HG02610 (cell line): ENCODE measurements around the gene ETV1.
A peak's percentile ranks its signal among the peaks of the same experiment; 100 is the strongest.

Source experiments
- ATAC-seq: cut with Tn5 transposase; IDR thresholded peaks from one replicate; pipeline ENCODE4 v1.9.1; 2021; ENCODE audit warnings: mild to moderate bottlenecking, moderate library complexity; ENCODE audit not compliant: unreplicated experiment

Gene ETV1

DNA sequence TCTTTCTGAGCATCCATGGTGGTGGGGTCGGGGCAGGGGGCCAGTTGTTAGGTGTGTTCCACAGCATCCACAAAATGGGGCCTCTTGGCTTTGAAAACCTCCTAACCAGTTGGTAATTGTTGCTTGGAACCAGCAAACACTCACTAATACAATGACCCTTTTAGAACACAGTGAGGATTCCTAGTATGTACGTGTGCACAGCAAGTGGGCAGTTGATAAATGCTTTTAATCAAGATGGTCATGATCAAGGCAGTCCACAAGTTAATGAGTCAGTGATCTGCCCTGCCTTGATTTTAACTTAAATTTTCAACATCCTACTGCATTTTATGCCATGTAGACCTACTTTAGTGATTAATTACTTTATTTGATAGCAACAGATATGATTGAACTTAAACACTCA, 103.1 kb downstream of the ETV1 start:
- ATAC-seq: no peak

DNA sequence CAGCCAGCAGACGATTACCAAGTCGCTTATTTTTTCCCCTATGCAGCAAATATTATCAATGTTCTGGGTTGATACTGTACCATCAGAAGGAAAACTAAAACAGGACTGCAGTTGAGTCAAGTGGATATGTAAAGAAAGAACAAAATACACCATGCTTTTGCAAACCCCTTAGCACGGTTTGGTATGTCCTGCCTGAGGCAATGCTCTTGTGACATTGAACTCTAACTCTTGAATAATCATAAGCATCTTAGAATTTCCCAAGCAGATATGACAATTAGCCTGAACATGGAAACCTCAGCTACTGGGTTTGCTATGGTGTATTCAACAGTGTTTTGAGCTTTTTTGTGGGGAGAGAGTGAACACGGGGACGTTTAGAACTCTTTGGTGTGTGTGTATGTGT, 107.4 kb downstream of the ETV1 start:
- no peak for ATAC-seq

DNA sequence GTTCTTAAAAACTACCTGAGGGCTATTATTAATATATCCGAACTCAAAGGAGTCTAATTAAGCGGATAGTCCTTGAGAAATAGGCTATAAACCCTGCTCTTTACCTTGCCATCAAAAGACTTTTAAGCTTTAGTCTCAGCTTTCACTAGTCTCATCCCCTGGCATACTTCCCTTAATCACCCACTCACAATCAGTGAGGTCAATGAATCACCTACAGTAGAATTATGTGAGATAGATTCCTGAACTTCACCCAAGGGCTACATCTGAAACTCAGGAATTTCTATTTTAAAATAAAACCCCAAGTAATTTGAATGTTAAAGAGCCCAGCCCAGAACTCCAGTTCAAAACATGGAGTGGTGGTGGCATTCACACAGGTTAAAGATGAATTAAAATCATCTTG, 108.7 kb downstream of the ETV1 start:
- no peak for ATAC-seq

DNA sequence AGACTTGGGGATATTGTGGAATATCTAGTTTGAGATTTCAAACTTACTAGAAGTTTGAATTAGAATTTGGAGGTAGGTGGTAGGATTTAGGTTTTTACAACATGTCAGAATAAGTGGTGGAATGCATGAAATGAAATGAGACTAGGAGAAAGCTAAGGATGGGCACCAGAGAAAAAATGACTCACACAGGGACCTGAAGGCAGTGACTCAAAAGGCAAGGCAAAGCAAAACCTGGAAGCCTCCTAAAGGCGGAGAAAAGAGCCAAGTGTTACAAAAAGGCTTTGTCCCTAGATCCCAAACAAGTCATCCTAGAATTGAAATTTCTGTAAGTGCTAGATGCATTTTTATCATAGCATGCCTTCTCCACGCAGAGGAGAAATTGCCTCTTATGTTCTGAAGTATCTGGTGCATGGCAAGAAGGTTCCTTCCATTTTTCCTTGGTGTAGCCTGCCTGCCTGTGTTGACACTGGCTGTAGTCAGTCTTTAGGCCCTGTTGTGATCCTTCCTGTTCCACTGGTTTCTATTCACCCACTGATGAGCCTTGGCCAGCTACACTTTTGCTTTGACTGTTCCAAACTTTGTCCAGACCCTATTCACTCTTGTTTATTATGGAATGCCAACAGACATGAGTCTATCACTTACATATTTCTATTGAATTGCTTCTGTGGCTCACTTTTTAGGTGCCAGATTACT, 109.3 kb downstream of the ETV1 start:
- no peak for ATAC-seq

DNA sequence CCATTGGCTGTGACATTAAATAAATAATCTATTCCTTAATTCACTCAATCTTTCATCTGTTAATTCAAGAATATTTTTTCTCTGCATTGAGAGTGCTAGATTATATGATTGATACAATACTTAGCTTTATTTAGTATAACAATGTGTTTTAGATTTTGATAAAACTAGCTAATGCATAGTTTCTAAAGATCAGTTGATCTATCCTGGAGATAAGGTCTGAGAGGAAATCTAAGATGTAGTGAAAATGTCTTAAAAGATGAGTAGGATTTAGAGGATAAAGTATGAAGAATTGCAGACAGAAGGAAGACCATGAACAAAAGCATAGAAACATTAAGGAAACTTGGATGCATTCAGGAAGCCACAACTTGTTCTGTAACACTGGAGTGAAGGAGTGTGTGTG, 110.3 kb downstream of the ETV1 start:
- ATAC-seq: no peak

DNA sequence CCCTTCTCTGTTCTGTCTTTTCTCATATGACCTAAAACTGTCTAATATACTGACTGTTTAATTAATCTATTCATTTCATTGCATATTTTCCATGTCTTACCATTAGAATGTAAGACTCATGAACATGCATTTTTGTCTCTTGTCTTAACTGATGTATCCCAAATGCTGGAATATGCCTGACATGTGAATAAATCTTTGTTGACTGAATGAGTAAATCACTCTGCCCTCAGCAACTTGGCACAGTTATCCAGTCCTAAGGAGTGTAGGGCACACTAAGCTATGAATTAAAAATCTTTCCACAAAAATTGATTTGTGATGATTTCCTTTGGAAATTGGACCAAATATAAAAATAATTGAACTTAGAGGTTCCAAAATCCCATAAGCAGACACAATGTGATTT, 111.3 kb downstream of the ETV1 start:
- no peak for ATAC-seq

DNA sequence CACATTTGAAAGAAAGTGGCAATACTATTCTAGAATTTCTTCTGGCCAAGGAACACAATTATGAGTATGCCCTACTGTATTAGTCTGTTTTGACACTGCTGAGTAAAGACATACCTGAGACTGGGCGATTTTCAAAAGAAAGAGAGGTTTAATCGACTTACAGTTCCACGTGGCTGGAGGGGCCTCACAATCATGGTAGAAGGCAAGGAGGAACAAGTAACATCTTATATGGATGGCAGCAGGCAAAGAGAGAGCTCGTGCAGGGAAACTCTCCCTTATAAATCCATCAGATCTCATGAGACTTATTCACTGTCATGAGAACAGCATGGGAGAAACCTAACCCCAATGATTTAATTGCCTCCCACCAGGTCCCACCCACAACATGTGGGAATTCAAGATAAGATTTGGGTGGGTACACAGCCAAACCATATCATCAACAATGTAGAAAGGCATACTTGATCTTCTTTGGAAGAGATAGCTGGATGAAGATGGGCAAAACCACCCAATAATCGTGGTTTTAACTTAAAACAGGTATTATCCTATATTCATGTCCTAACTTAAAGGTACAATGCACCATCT, 113.9 kb downstream of the ETV1 start:
- no peak for ATAC-seq

DNA sequence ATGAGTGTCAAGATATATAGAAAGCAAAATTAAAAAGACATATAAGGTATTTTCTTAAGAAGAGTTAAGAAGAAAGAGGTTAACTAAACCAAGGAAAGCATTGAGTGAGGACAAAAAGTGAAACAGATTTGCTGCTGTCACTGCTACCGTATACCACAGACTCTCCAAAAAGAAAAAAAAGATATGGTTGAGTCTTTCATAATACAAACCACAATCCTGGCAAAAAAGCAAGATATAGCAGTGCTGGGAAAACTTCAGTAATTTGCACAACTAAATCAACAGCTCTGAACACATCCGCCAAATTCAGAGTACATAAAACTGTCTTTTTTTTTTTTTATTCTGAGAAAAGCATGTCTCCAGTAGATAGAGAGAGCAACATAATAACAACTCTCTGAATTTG, 114.7 kb downstream of the ETV1 start:
- ATAC-seq: no peak

DNA sequence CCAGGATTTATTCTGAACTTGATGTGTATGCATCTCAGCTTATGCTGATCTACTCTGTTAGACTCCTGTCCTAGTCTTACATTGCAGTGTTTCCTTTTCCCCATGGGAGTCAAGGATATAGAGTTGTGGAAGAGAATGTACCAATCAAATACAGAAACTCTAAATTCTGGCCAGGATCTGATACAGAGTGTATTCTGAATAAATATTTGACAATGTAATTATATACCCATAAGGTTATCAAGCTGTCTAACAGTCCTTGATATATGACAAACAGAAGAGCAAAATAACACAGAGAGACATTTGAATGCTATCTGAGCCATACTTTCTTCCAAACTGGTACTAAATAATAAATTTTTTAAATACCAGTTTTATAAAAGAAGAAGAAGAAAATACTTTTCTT, 116.8 kb downstream of the ETV1 start:
- ATAC-seq: no peak

DNA sequence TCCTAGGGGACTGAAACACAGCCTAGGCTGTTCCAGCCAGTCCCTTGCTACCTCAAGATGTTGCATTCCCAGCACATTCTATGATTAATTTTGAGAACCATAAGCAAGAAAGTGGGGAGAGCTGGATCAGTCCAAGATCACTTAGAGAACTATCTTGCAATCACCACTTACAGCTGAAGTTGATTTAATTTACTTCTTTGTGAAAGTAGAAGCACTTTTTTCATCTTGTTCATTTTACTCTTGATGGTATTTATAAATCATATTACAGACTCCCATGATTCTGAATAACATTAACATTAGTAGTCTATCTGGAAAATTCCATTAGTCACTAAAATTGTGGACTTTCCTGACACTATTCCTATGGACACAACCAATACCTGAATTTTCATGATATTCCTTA, 118.5 kb downstream of the ETV1 start:
- ATAC-seq: no peak

DNA sequence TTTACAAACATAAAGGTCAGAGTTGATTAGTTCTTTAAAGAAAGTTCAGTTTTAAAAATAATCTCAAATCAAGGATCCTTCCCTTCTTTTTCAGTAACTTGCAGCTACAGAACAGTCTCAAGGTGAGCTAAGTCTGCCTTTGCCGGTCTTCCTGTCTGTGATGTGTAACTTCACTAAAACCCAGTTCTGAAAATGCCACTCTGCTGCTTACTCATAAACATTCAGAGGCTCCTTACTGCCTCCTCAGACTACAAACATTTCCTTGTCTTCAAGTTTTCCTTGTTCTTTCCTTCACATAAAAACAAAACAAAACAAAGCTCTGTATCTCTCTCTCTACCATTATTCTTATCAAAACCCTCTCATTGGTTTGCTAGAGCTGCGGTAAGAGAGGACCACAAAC, 128.7 kb downstream of the ETV1 start:
- ATAC-seq: no peak

DNA sequence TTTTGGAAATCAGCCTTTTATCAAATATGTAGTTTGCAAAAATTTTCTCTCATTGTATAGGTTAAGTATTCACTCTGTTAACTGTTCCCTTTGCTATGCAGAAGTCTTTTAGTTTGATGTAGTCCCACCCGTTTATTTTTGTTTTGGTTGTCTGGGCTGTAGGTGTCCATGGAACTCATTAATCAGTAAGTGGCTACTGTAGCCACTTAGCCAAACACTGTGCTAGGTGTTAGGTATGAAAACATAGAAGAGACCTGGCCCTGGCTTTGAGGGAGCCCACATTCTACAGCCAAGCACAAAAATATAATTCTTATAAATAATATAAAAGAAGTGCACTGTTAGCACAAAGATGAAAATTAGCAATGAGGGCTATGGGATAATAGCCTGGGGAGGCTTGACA, 133.5 kb downstream of the ETV1 start:
- ATAC-seq: no peak

DNA sequence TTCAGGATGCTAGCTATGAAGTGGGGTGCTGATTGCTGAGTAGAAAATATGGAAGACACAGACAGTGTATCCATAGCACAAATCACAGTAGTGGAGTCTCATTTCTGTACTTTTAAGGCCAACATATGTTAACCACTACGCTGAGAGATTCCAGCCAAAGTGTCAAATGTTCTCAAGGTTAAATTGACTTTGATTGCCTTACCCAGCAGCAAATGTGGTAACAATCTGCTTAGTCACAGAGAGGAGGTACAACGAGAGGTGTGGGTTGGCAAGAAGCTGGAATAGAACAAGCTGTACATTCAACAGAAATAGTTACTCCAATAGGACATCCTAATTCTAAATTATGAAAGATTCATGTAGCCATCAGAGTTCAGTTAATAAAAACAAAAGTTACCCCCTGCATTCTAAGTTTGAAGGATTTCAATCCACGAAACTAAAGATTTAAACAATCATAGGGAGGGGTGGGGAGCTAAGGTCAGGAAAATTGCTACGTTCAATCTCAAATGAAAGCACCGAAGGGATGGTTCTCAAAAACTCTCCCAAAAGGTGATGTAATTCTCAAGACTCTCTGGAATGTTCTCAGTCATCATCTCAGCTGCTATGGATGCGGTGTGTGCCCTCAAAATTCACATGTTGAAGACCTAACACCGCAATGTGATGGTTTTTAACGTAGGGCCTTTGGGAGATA, 137.0 kb downstream of the ETV1 start:
- no peak for ATAC-seq

DNA sequence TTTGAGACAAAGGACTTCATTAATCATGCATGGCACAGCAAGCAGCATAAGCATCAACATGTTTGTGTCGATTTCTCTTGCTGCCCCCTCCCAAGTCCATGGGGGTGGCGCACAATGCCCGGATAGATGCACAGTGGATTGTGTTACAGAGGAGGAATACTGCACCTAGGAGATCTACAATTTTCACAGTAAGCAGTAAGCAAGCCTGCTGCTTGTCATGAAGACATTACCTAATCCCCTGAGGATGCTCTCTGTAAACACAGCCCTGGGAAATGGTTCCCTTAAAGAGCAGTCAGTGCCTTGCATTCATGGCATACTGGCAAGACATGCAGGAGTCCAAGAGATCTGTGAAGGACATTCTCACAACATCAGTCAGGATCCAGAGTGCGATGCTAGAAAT, 137.7 kb downstream of the ETV1 start:
- no peak for ATAC-seq

DNA sequence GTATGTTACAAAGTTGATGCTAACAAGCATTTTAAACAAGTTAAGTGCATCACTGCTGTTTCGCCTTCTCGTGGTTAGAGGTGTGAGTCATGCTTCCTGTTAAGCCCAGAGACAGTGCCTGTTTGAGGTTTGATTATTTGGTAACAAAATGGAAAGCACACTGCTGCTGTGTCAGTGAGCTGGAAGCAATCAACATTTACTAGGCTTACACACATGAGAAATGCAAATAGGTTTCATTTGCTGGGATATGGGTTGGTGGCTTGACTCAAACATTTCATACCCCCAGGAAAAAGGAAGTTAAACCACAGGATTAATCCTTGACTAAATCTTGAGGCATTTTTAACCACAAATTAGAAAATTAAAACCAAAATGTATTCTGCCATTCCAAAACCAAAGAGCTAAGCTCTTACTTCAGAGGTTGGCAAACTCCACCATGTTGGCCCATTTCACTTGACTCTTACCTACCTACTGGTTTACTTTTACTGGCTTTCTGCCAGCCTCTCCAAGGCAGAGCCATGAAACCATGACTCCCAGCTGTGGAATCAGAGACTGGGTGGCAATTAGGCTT, 139.2 kb downstream of the ETV1 start:
- peak; percentile 98 for ATAC-seq

DNA sequence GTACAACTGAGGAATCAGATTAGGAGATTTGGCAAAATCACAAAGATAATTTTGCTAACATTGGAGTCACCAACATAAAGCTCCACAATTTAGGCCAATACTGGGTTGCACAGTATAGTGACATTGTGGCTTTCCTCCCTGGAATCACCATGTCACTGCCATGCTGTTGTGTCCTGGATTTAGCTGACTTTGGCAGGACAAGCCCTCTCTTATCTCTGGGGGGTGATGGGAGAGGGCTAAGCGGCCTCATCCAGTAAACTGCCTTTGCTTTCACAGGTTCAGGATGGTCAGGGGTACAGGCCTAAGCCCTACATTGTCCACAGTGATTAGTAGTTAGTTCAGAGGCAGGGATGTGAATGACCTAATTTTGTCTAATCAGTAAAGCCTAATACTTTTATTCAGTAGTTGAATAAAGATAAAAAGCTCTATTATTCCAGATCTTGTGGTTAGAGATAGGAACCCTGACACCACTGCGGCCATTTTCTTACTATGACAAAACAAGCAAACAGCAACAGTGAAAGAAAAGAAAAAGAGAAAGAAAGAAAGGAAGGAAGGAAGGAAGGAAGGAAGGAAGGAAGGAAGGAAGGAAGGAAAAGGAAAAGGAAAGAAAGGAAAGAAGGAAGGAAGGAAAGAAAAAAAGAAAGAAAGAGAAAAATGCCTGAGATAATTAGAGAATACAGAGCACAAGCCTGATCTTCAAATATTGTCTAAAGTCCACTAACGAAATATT, 140.1 kb downstream of the ETV1 start:
- ATAC-seq: no peak

DNA sequence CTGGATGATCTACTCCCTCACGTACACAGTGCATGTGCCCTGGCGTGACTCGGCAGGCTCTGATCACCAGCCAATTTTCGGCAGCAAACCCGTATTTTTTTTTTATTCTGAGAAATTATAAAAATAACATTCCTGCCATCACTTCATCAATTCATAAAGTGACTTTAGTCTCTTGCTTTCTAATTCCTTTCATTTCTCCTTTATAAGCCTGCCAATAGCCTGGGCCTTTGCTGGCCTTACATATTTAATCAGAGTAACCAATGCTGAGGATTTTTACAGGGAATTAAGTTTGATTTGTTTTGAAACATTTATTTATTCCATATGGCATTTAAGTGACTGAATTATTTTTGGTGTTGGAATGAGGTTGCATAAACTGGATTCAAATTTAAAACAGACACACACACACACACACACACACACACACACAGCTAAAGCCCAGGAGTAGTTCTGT, 140.8 kb downstream of the ETV1 start:
- ATAC-seq: no peak

DNA sequence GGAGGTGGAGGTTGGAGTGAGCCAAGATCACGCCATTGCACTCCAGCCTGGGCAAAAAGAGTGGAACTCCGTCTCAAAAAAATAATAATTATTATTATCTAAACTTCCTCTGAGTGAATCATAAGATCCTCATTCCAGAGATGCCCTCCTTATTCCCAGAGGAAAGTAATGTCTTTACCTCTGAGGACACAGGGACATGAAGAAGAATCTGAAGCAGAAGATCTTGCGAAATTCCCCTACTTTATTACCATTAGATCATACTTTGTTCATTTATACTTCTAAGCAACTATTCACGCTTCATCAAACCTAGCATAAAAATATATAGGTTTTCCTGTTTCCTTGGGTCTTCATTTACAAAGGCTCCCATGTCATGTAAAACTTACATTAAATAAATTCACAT, 143.1 kb downstream of the ETV1 start:
- ATAC-seq: no peak

DNA sequence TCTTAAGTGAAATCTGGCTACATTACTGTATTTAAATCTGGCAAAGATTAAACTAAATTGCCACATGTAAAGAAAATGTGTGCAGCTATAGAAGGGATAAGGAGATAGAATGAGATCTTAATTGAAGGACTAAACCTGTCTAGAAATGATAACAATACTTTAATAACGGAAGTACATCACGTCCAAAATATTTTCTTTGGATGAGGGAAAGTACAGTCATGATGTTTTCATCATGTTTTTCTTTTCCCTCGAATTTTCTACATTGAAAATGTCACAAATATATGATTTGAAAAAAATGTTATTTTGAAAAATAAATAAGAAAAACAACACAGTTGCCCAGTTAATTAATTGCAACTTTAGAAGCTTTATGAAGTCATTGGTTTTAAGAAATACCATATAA, 143.9 kb downstream of the ETV1 start:
- no peak for ATAC-seq

DNA sequence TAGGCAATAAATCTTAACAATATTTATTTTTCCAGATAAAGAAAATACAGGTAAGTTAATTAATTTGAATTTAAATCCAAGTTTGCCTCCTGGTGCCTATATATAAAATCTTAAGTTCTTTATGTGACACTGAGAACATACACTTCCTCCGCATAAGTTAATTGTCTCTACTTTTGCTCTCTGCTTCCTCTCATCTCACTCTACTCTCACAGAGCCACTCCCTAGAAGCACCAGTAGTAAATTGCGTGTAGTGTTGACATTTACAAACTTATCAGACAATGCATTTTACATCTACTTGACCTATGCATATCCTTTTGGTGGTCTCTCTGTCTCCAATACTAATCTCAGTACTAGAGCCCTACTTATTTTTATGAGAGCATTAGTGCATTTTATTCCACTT, 144.5 kb downstream of the ETV1 start:
- no peak for ATAC-seq

DNA sequence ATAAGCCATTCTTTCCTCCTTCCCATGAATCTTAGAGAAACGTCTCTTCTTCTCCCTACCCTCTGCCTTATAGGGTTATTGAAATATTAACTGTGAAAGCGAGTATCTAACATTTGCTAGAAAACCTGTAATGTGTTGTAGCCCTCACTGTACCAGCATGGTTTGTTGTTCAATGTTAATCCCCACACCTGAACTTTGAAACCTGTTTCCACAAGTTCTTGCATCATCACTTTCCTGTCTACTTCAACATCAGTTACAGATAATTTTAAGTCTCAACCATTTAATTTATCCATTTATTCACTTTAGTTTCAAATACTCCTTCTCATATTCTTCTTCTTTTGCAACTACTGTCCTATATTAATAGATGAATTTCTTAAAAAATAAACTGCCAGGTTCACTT, 148.2 kb downstream of the ETV1 start:
- ATAC-seq: no peak
